BLaER1 treated with 17β-estradiol and CSF1 and Interleukin-3, amounts not matched to agents 10 nM and 100 nM (cell line): ENCODE results near the gene RPS14.
"Not testable (repeated sequence)": the region's sequence is repeated elsewhere in the genome, so short reads cannot be mapped to it uniquely, and the experiment has no call there.

ENCODE experiments used
- H3K27ac ChIP-seq, 11 experiments: shearing (Covaris generic); formaldehyde crosslinking; 2 replicates each; pipeline ENCODE4 v1.8.1; 2022
- H3K27me3 ChIP-seq, 11 experiments: shearing (Covaris generic); formaldehyde crosslinking; 2 replicates each; pipeline ENCODE4 v1.8.1; 2022
- H3K36me3 ChIP-seq, 11 experiments: shearing (Covaris generic); formaldehyde crosslinking; 2 replicates each; pipeline ENCODE4 v1.8.1; 2022
- H3K4me1 ChIP-seq, 10 experiments: shearing (Covaris generic); formaldehyde crosslinking; 2 replicates each; pipeline ENCODE4 v1.8.1; 2022
- H3K4me2 ChIP-seq, 11 experiments: shearing (Covaris generic); formaldehyde crosslinking; 2 replicates each; pipeline ENCODE4 v1.8.1; 2022
- H3K4me3 ChIP-seq, 10 experiments: shearing (Covaris generic); formaldehyde crosslinking; 2 replicates each; pipeline ENCODE4 v1.8.1; 2022
- H3K9ac ChIP-seq, 11 experiments: shearing (Covaris generic); formaldehyde crosslinking; 2 replicates each; pipeline ENCODE4 v1.8.1; 2022
- H3K9me3 ChIP-seq, 11 experiments: shearing (Covaris generic); formaldehyde crosslinking; replicated peaks in 1 of 11; 2 replicates each; pipeline ENCODE4 v1.8.1; 2022
- H4K20me1 ChIP-seq, 11 experiments: shearing (Covaris generic); formaldehyde crosslinking; 2 replicates each; pipeline ENCODE4 v1.8.1; 2022
- Cebpa-rat ChIP-seq, 11 experiments: shearing (Covaris generic); IDR thresholded peaks; 2 replicates each; pipeline ENCODE4 v1.8.1; 2022

RPS14 gene

DNA sequence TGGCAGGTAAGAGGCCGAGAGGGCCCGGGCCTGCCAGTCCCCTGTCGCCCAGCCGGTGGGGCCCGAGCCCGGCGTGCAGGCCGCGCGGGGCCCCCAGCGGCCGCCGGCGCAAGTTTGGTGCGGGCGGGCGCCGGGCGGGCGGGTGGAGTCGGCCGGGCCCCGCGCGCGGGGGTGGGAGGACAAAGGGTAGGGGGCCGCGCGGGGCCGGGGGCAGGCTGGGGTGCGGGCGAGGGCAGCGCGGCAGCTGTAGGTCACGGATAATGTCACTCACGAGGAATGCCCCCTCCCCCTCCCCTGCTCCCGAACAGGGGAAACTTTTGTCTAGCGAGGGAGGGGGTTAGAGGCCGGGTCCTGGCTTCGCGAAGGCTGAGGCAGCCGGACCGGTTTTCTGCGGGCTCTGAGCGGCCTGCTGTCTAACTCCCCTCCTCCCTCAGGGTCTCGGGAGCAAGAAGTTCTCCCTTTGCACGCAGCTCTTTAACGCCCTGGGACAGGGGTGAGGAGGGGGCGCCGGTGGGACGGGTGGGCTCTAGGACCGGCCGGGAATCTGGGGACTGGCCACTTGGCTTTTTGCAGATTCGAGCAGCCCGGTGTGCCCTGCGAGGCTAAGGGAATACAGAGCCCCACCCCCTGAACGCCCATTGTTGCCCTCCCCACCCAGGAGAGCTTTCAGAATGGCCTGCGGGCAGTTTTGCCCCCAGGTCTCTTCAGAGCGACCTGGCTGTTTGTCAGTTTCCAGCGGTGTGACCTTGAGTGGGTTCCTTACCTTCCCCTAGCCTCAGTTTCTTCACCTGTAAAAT, 37.1 kb upstream of the RPS14 start:
- Histone ChIP-seq H3K27ac (peak overlapping the region; percentile 85 to 95 (median 91)), H3K4me3 (peak overlapping the region; percentile 81 to 95 (median 86)), H4K20me1 (peaks cover 30 to 48% (median 43%) of the 10 kb centered on the region in 11 experiments; a peak in 21 of 22 replicates), H3K4me2 (peak overlapping the region; percentile 82 to 96 (median 89)), H3K9me3 (no peaks in the 10 kb centered on the region), H3K9ac (peak overlapping the region; percentile 90 to 98 (median 94)), H3K4me1 (peaks cover 48 to 57% (median 54%) of the 10 kb centered on the region in 10 experiments), H3K27me3 (no peaks in the 10 kb centered on the region), H3K36me3 (peaks cover 0 to 16% (median 2%) of the 10 kb centered on the region in 11 experiments; a peak in 9 of 22 replicates)
- TF ChIP-seq Cebpa-rat (IDR thresholded peaks at IDR 0.05), result no peak

DNA sequence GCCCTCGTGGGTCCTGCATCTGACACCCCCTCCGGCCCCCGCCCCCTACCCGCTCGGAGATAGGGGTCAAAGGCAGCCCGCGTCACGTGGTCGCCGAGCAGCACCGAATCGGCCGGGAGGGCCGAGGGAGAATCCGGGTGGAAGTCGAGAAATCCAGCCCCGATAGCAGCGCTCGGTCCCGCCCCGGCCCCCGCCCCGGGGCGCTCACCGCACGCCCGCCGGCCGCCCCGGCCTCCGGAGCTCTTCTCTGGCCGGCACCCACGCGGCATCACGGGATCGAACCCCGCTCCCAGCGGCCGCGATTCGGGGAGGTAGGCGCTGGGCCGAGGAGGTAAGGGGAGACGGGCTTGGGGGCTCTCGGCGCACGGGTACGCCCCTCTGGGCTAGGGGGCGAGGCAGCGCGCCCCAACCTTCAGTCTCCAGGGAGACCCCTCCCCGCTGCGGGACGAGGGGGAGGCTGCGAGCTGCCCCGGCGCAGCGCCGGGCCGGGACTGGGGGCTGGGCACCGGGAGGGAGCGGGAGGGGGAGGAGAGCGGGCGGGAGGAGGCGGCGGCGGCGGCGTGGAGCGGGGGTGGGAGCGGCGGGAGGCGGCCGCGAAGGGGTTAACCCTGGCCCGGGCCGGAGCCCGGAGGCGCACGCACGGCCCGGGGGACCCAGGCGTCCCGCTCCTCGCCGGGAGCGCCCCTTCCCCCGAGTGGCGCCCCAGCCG, 36.3 kb upstream of the RPS14 start:
- Histone ChIP-seq H3K27ac (peak overlapping the region; percentile 85 to 95 (median 91)), H3K36me3 (peaks cover 0 to 8% (median 0%) of the 10 kb centered on the region in 11 experiments; a peak in 3 of 22 replicates), H3K4me1 (peaks cover 41 to 50% (median 46%) of the 10 kb centered on the region in 10 experiments), H3K27me3 (no peaks in the 10 kb centered on the region), H3K4me2 (peak overlapping the region; percentile 82 to 96 (median 90)), H4K20me1 (peaks cover 23 to 41% (median 35%) of the 10 kb centered on the region in 11 experiments; a peak in 21 of 22 replicates), H3K9me3 (no peaks in the 10 kb centered on the region), H3K9ac (peak overlapping the region; percentile 90 to 98 (median 94)), H3K4me3 (peak overlapping the region; percentile 81 to 95 (median 86))
- no peak for TF ChIP-seq Cebpa-rat (IDR thresholded peaks at IDR 0.05)

DNA sequence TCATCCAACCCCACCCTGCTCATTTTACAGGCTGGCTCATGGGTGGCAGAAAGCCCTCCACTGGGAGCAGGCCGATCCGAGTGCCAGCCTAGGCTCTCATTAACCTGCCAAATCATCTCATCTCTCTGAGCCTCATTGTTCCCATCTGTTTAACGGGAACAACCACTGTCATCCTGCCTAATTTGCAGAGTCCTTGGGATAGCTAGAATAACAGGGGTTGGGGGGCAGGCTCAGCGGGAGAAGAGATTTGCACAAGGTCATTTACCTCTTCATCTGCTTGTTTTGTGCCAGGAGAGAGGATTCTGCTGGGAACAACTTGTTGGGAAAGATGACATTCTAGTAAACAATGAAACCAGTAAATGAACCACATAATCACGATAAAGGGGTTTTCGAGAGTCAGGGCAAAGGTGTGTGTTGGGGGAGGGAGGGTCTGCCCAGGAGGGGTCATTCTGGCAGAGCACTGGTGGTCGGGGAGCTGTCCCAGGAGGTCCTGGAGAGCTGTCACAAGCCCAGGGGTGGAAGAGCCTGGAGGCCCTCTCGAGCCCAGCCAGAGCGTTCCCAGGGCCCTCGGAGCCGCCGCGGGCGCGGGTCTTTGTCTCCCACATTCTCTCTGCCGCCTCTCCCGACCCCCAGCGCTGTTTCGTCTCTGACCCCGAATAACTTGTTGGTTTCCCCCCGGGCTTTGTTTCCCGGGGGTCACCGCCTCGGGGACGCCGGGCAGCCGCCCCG, 35.6 kb upstream of the RPS14 start:
- H3K4me1 ChIP-seq, result peaks cover 33 to 43% (median 39%) of the 10 kb centered on the region in 10 experiments

DNA sequence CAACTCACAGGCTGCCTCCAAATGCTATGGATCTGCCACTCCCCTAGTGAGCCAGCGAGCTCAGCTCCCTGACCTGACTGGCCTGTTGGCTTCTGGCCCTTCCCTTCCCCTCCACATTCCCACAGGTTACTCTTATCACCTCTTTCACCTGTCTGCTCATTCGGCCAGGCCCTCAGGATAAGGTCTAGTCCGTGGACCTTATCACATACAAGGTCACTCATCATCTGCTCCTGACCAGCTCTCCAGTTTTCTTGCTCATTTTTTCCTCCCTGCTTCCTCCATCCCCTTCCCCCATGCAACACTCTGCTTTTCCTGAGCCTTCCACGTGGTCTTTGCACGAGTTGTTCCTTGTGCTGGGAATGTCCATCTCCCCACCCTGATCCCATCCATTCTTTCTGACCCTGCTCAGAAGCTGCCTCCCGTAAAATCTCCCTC, 32.5 kb upstream of the RPS14 start:
- no peaks in the 10 kb centered on the region for H3K27me3 ChIP-seq
- no peak for TF ChIP-seq Cebpa-rat (IDR thresholded peaks at IDR 0.05)
- no peak overlapping the region for H3K27ac ChIP-seq
- H3K36me3 ChIP-seq, result no peaks in the 10 kb centered on the region
- H3K4me2 ChIP-seq, result no peak overlapping the region
- H3K4me3 ChIP-seq, result no peak overlapping the region
- no peaks in the 10 kb centered on the region for H3K9me3 ChIP-seq
- H3K4me1 ChIP-seq, result peaks cover 12 to 35% (median 18%) of the 10 kb centered on the region in 10 experiments
- H3K9ac ChIP-seq, result no peak overlapping the region
- H4K20me1 ChIP-seq, result peaks cover 0 to 2% (median 0%) of the 10 kb centered on the region in 11 experiments; a peak in 2 of 22 replicates

More for the DNA sequence above, 35.6 kb upstream of the RPS14 start:
- Histone ChIP-seq H4K20me1 (peaks cover 15 to 34% (median 28%) of the 10 kb centered on the region in 11 experiments; a peak in 21 of 22 replicates), H3K4me3 (peak overlapping the region; percentile 81 to 95 (median 86)), H3K27ac (peak overlapping the region; percentile 85 to 95 (median 91); a peak in 21 of 22 replicates), H3K9ac (peak overlapping the region; percentile 90 to 98 (median 94)), H3K36me3 (peaks cover 0 to 2% (median 0%) of the 10 kb centered on the region in 11 experiments; a peak in 1 of 22 replicates), H3K9me3 (no peaks in the 10 kb centered on the region), H3K27me3 (no peaks in the 10 kb centered on the region), H3K4me2 (peak overlapping the region; percentile 82 to 96 (median 90))
- no peak for TF ChIP-seq Cebpa-rat (IDR thresholded peaks at IDR 0.05)

- no peak overlapping the region for H3K9ac ChIP-seq
- no peak overlapping the region for H3K27ac ChIP-seq
- peaks cover 13 to 35% (median 19%) of the 10 kb centered on the region in 10 experiments for H3K4me1 ChIP-seq
- no peaks in the 10 kb centered on the region for H4K20me1 ChIP-seq
- no peaks in the 10 kb centered on the region for H3K27me3 ChIP-seq
- no peak for TF ChIP-seq Cebpa-rat (IDR thresholded peaks at IDR 0.05)
- H3K4me3 ChIP-seq, result no peak overlapping the region
- H3K4me2 ChIP-seq, result no peak overlapping the region
- H3K9me3 ChIP-seq, result no peaks in the 10 kb centered on the region
- no peaks in the 10 kb centered on the region for H3K36me3 ChIP-seq
Observed at GRCh38 chr5:150481708-150481965, 32.1 kb upstream of the RPS14 start.

DNA sequence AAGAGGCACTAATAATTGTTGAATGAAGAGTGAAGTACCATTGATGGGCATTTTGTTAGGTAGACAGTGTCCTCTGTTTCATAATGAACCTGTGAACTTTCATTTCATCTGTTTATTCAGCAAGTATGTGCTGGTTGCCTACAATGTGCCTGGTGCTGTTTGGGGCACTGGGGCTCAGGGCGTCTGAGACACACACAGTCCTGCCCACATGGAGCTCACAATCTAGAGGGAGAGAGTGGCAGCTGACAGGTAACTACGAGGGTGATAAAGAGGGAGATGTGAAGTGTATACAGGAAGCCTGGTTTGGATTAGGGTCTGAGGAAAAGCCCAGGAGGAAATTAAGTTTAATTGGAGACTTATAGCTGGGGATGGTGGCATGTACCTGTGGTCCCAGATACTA, 29.9 kb upstream of the RPS14 start:
- Histone ChIP-seq H3K9me3 (no peaks in the 10 kb centered on the region), H3K27me3 (no peaks in the 10 kb centered on the region), H3K9ac (no peak overlapping the region), H3K36me3 (no peaks in the 10 kb centered on the region), H3K4me3 (no peak overlapping the region), H3K4me1 (peaks cover 24 to 44% (median 28%) of the 10 kb centered on the region in 10 experiments), H3K27ac (no peak overlapping the region), H4K20me1 (no peaks in the 10 kb centered on the region), H3K4me2 (no peak overlapping the region)
- no peak for TF ChIP-seq Cebpa-rat (IDR thresholded peaks at IDR 0.05)

- H3K27me3 ChIP-seq, H3K9me3 ChIP-seq, H3K36me3 ChIP-seq, H3K4me3 ChIP-seq, H4K20me1 ChIP-seq: not testable (repeated sequence)
- Histone ChIP-seq H3K4me2 (peak overlapping the region; percentile 13 to 86 (median 45); a peak in 17 of 22 replicates), H3K27ac (peak overlapping the region in 5 of 11 experiments; percentile 2 to 41 (median 22); a peak in 6 of 22 replicates), H3K9ac (peak overlapping the region in 1 of 11 experiments; percentile 5; a peak in 2 of 22 replicates), H3K4me1 (peaks cover 24 to 57% (median 34%) of the 10 kb centered on the region in 10 experiments)
Observed at GRCh38 chr5:150476568-150476967, 27.0 kb upstream of the RPS14 start.

- H3K4me3 ChIP-seq, result no peak overlapping the region
- no peaks in the 10 kb centered on the region for H3K27me3 ChIP-seq
- TF ChIP-seq Cebpa-rat (IDR thresholded peaks at IDR 0.05), result no peak
- H3K9me3 ChIP-seq, result no peaks in the 10 kb centered on the region
- H3K9ac ChIP-seq, result no peak overlapping the region
- peaks cover 24 to 51% (median 34%) of the 10 kb centered on the region in 10 experiments for H3K4me1 ChIP-seq
- no peaks in the 10 kb centered on the region for H4K20me1 ChIP-seq
- no peaks in the 10 kb centered on the region for H3K36me3 ChIP-seq
- no peak overlapping the region for H3K27ac ChIP-seq
- no peak overlapping the region; a peak in 1 of 22 replicates for H3K4me2 ChIP-seq
Observed at GRCh38 chr5:150473673-150474358, 24.3 kb upstream of the RPS14 start.
